Prostate gland (tissue), 2 donors: Measurements from ENCODE around the gene SPEN. TPM values are rescaled to one million over a fixed set of nuclear protein-coding genes. Genes with fewer than 3 reads are reported as not detected.

Experiments used
- DNase-seq: peaks from one replicate; pipeline ENCODE4 v3.0.0-alpha.2; 2019; ENCODE audit warnings: low spot score
- H3K27ac ChIP-seq, 2 donors: fragments of 200-600 bp; sonication (generic); 2 replicates each; pipeline ENCODE4 v1.5.1; 2017 to 2019
- H3K27me3 ChIP-seq: fragments of 200-600 bp; sonication (generic); replicated peaks from 2 replicates; pipeline ENCODE4 v1.5.1; 2019; ENCODE audit not compliant: insufficient read depth
- H3K36me3 ChIP-seq, 2 donors: fragments of 200-600 bp; sonication (generic); 1 replicate in 1 of 2; 2 replicates in 1 of 2; pipeline versions ENCODE4 v1.5.1 to v1.8.1; 2017 to 2019
- H3K4me1 ChIP-seq: fragments of 200-600 bp; sonication (generic); replicated peaks from 2 replicates; pipeline ENCODE4 v1.5.1; 2019
- H3K4me3 ChIP-seq, 2 donors: fragments of 200-600 bp; sonication (generic); 2 replicates each; pipeline ENCODE4 v1.5.1; 2017 to 2019
- H3K9me3 ChIP-seq: fragments of 200-600 bp; sonication (generic); 2 replicates; pipeline ENCODE4 v1.5.1; 2017
- CTCF ChIP-seq, 4 experiments: fragments of 200-600 bp in 2 of 4; fragments of 450-650 bp in 2 of 4; sonication (generic) in 2 of 4; IDR thresholded peaks; 1 replicate in 3 of 4; 2 replicates in 1 of 4; pipeline ENCODE4 v1.5.1; 2016 to 2019; ENCODE audit warnings: antibody characterized with exemption in 4 of 4, mild to moderate bottlenecking in 2 of 4, moderate library complexity in 2 of 4
- POLR2A ChIP-seq: fragments of 450-650 bp; IDR thresholded peaks from one replicate; pipeline ENCODE4 v1.6.1; 2016; ENCODE audit warnings: antibody characterized with exemption, mild to moderate bottlenecking
- POLR2AphosphoS5 ChIP-seq: sonication (generic); formaldehyde crosslinking; IDR thresholded peaks from one replicate; pipeline ENCODE4 v1.6.1; 2017; ENCODE audit warnings: antibody characterized with exemption
- WGBS: methylation state at CpG from one replicate; pipeline ENCODE4 v1.1.5; 2018; 5-methylcytosine and 5-hydroxymethylcytosine counted together
- intact Hi-C: fragments of 100-400 bp; cut with DNase I; formaldehyde crosslinking; loops from one replicate; pipeline ENCODE4 v1.14.2; 2022
- total RNA-seq, 2 donors: library from RNA; depleted of rRNA; stranded (reverse); fragments of >200 nt; gene quantifications; one replicate each; pipeline ENCODE4 v1.1.0, GENCODE V29; 2016

SPEN gene
- total RNA-seq, 2 donors from 2014 or later, result 31.9 to 48.3 TPM

- Histone ChIP-seq H3K27me3 (no peaks in the 10 kb centered on the region), H3K27ac (no peak overlapping the region), H3K4me3 (no peak overlapping the region), H3K4me1 (peaks cover 4% of the 10 kb centered on the region), H3K9me3 (no peaks in the 10 kb centered on the region), H3K36me3 (peaks cover 13 to 33% of the 10 kb centered on the region in 2 donors)
- intact Hi-C loops, result loop anchor here (5.0 kb wide), 1 partner anchor 58 kb away; no protein-coding TSS in a partner anchor
- 92% methylated on average over 39 of the region's 39 CpGs for WGBS
- TF ChIP-seq POLR2A (no peak), CTCF (IDR thresholded peaks at IDR 0.05) (no peak), POLR2AphosphoS5 (no peak)
- DNase-seq, result no peak
Measured at GRCh38 chr1:15945011-15945831, 97.7 kb downstream of the SPEN start.

- Histone ChIP-seq H3K27me3 (no peaks in the 10 kb centered on the region), H3K9me3 (no peaks in the 10 kb centered on the region), H3K27ac (no peak overlapping the region), H3K4me1 (peaks cover 9% of the 10 kb centered on the region), H3K4me3 (no peak overlapping the region), H3K36me3 (peaks cover 13 to 32% of the 10 kb centered on the region in 2 donors)
- intact Hi-C loops, result loop anchor here (5.0 kb wide), 1 partner anchor 59 kb away; no protein-coding TSS in a partner anchor
- WGBS, result 95% methylated on average over 15 of the region's 17 CpGs
- TF ChIP-seq CTCF (IDR thresholded peaks at IDR 0.05) (no peak), POLR2A (no peak), POLR2AphosphoS5 (no peak)
- no peak for DNase-seq
Measured at GRCh38 chr1:15945832-15946448, 98.4 kb downstream of the SPEN start.

- H3K9me3 ChIP-seq, result no peaks in the 10 kb centered on the region
- no peak overlapping the region for H3K27ac ChIP-seq
- no peak overlapping the region for H3K4me3 ChIP-seq
- TF ChIP-seq POLR2AphosphoS5 (no peak), CTCF (IDR thresholded peaks at IDR 0.05) (no peak), POLR2A (no peak)
- H3K4me1 ChIP-seq, result peaks cover 9% of the 10 kb centered on the region
- DNase-seq, result no peak
- peaks cover 13 to 27% of the 10 kb centered on the region in 2 donors for H3K36me3 ChIP-seq
- H3K27me3 ChIP-seq, result no peaks in the 10 kb centered on the region
- WGBS, result 90% methylated on average over 16 of the region's 18 CpGs
- intact Hi-C loops, result loop anchor here (5.0 kb wide), 1 partner anchor 59 kb away; no protein-coding TSS in a partner anchor
Measured at GRCh38 chr1:15946571-15947381, 99.3 kb downstream of the SPEN start.

- no peak for DNase-seq
Measured at GRCh38 chr1:15947382-15948090, 100.0 kb downstream of the SPEN start.

More at GRCh38 chr1:15947382-15948090, 100.0 kb downstream of the SPEN start:
- Histone ChIP-seq H3K4me3 (no peak overlapping the region), H3K27me3 (no peaks in the 10 kb centered on the region), H3K4me1 (peaks cover 9% of the 10 kb centered on the region), H3K9me3 (no peaks in the 10 kb centered on the region), H3K36me3 (peaks cover 13 to 27% of the 10 kb centered on the region in 2 donors), H3K27ac (peak overlapping the region in 1 of 2 donors; percentile 76)
- WGBS, result 89% methylated on average over 10 of the region's 10 CpGs
- no peak for TF ChIP-seq POLR2AphosphoS5
- TF ChIP-seq POLR2A, result no peak
- no peak for TF ChIP-seq CTCF (IDR thresholded peaks at IDR 0.05)
- intact Hi-C loops, result loop anchor here (5.0 kb wide), 1 partner anchor 60 kb away; no protein-coding TSS in a partner anchor
